Measurements from ENCODE around the gene GDPD2.
"Not testable (repeated sequence)": the region's sequence is repeated elsewhere in the genome, so short reads cannot be mapped to it uniquely, and the experiment has no call there.

The GDPD2 gene, protein sequence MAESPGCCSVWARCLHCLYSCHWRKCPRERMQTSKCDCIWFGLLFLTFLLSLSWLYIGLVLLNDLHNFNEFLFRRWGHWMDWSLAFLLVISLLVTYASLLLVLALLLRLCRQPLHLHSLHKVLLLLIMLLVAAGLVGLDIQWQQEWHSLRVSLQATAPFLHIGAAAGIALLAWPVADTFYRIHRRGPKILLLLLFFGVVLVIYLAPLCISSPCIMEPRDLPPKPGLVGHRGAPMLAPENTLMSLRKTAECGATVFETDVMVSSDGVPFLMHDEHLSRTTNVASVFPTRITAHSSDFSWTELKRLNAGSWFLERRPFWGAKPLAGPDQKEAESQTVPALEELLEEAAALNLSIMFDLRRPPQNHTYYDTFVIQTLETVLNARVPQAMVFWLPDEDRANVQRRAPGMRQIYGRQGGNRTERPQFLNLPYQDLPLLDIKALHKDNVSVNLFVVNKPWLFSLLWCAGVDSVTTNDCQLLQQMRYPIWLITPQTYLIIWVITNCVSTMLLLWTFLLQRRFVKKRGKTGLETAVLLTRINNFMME

DNA sequence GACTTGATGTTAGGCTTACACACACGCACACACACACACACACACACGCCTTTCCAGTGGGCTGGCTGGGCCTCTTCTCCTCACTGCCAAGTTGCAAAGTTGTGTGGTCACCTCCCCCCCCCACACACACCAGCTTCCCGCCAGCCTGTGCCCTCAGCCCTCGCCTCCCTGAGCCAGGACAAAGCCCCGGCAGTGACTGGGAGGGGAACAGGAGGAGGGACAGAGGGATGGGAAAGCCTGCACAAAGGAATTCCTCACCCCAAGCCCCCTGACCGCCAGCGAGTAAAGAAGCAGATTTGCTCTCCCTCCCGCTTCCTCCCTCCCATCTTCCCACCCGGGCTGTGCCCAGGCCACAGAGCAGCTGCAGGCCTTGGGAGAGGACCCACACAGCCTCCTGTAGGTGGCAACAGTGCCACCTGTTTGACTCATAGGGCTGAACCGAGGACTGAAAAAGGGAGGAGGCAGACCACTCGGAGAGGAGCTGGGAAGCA is at the start of gene GDPD2:
GDPD2 (plus strand) TSS at position 464 of the 491 bp plus-strand sequence. CDS start 1,671 bp downstream, outside the sequence.
- no peak for DNase-seq (ENCODE audit: low read depth)
- H3K4me3 ChIP-seq (ENCODE audit: low read depth, low read length), result no peak within 1 kb of the TSS
- TF ChIP-seq, protein P1, sequence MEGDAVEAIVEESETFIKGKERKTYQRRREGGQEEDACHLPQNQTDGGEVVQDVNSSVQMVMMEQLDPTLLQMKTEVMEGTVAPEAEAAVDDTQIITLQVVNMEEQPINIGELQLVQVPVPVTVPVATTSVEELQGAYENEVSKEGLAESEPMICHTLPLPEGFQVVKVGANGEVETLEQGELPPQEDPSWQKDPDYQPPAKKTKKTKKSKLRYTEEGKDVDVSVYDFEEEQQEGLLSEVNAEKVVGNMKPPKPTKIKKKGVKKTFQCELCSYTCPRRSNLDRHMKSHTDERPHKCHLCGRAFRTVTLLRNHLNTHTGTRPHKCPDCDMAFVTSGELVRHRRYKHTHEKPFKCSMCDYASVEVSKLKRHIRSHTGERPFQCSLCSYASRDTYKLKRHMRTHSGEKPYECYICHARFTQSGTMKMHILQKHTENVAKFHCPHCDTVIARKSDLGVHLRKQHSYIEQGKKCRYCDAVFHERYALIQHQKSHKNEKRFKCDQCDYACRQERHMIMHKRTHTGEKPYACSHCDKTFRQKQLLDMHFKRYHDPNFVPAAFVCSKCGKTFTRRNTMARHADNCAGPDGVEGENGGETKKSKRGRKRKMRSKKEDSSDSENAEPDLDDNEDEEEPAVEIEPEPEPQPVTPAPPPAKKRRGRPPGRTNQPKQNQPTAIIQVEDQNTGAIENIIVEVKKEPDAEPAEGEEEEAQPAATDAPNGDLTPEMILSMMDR (IDR thresholded peaks at IDR 0.05; ENCODE audit: control insufficient read depth, extremely low read depth, insufficient read depth), result peak; percentile 49

DNA sequence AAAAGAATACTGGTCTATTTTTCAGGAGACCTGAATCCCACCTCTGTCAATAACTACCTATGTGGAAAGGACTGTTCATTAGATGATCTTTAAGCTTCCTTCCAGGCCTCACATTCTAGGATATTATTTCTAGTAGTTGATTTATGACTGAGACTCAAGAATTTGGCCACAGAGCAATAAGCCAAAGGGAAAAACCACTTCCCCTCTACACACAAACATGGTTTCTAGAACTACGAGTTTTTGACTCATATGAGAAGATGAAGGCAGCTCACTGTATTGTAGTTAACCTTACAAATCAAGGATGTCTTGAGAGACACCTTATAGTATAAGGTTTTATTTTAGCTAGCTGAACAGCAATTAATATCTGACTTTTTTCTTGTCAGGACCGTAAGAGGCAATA is 36.9 kb upstream of the GDPD2 start:
- no peak for DNase-seq (ENCODE audit: low read depth)
- H3K4me3 ChIP-seq (ENCODE audit: low read depth, low read length), result no peak overlapping the region
- TF ChIP-seq, protein P1 (IDR thresholded peaks at IDR 0.05; ENCODE audit: control insufficient read depth, extremely low read depth, insufficient read depth), result no peak

DNA sequence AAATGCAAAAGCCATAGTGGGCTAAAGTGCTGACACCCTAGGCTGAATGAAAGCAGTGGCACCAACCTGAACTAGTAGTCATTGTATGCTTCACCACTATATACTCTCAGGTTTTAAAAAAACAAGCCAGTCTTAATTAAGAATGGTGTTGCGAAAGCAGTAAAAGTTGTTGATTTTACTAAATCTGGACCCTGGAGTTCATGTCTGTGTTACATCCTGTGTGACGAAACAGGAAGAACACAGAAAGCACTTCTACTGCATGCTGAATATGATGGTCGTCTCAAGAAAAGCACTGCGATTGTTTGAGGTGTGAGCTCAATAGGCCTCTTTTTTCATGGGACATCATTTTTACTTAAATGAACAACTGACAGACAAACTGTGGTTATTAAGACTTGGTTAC is 24.2 kb upstream of the GDPD2 start:
- no peak for DNase-seq (ENCODE audit: low read depth)
- no peak overlapping the region for H3K4me3 ChIP-seq (ENCODE audit: low read depth, low read length)
- TF ChIP-seq, protein P1 (IDR thresholded peaks at IDR 0.05; ENCODE audit: control insufficient read depth, extremely low read depth, insufficient read depth), result no peak

DNA sequence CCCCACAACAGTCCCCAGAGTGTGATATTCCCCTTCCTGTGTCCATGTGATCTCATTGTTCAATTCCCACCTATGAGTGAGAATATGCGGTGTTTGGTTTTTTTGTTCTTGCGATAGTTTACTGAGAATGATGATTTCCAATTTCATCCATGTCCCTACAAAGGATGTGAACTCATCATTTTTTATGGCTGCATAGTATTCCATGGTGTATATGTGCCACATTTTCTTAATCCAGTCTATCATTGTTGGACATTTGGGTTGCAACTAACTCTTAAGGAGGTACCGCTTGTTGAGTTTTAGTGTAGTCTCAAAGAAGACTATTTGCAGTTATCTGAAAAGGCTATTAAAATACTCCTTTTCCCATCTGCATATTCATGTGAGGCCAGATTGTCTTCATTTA is 22.9 kb upstream of the GDPD2 start:
- not testable (repeated sequence) for H3K4me3 ChIP-seq (ENCODE audit: low read depth, low read length); DNase-seq (ENCODE audit: low read depth)

DNA sequence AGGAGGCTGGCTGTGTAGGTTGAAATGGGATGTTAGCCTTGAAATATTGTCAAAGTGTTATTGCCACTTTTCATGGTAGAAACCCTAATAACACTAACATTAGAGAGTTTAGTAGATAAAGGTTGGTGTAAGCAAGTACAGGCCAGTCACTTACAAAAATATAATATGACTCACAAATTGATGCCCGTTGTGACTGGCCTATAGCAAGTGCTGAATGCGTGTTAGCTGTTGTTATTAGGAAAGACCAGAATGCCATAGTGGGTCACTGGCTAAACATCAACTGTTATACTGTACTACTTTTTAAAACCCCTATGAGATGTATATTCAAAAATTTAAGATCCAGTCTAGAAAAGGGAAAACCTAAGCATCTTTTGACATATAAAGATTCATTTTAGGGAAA is 20.4 kb upstream of the GDPD2 start:
- no peak for DNase-seq (ENCODE audit: low read depth)
- no peak overlapping the region for H3K4me3 ChIP-seq (ENCODE audit: low read depth, low read length)
- TF ChIP-seq, protein P1 (IDR thresholded peaks at IDR 0.05; ENCODE audit: control insufficient read depth, extremely low read depth, insufficient read depth), result no peak

DNA sequence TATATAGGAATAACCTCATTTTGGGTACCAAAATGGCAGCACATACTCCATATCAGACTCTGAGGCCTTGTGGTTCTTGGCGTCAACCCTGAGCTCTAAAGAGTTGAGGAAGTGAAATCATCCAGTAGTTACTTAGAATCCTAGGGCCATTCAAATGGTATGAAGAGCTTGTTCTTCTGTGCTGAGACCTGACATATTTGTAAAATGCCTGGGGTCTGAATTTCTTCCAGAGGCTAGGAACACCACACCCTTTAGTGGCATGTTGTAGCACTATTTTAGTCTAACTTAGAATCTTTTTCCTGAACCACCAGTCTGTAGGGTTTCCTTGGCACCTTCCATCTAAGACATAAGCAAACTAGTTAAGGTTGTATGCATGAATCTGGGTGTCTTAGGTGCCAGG is 18.1 kb upstream of the GDPD2 start:
- DNase-seq (ENCODE audit: low read depth), result no peak
- TF ChIP-seq, protein P1 (IDR thresholded peaks at IDR 0.05; ENCODE audit: control insufficient read depth, extremely low read depth, insufficient read depth), result no peak
- no peak overlapping the region for H3K4me3 ChIP-seq (ENCODE audit: low read depth, low read length)

DNA sequence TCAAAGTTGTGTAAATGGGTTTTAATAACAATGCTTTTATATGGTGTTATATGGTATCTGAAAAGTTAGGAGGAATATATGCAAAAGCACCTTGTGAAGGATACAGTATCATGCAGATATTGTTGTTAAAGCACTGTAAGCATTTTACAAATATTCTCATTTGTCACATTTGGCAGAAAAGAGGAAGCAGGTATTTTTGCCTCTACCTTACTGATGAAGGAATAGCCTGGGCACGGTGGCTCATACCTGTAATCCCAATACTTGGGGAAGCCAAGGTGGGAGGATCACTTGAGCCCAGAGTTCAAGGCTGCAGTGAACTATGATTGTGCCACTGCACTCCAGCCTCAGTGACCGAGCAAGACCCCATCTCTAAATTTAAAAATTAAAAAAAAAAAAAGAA is 12.2 kb upstream of the GDPD2 start:
- no peak for DNase-seq (ENCODE audit: low read depth)
- H3K4me3 ChIP-seq (ENCODE audit: low read depth, low read length), result no peak overlapping the region
- TF ChIP-seq, protein P1 (IDR thresholded peaks at IDR 0.05; ENCODE audit: control insufficient read depth, extremely low read depth, insufficient read depth), result no peak

Measured in LNCaP clone FGC (cell line).